ENCODE data around the gene GMIP. TPM values are rescaled to one million over a fixed set of nuclear protein-coding genes. Genes with fewer than 3 reads are reported as not detected.
"Not testable (repeated sequence)": the region's sequence is repeated elsewhere in the genome, so short reads cannot be mapped to it uniquely, and the experiment has no call there.

GMIP gene
- total RNA-seq (10 to 100 TPM; 13.4 to 15.2 TPM), polyA plus RNA-seq (ENCODE audit: insufficient read depth, low read depth, low replicate concordance) (8.8 TPM)
- long read RNA-seq, donor 1 = 0 reads
- long read RNA-seq, donor 2 = 0 reads

DNA sequence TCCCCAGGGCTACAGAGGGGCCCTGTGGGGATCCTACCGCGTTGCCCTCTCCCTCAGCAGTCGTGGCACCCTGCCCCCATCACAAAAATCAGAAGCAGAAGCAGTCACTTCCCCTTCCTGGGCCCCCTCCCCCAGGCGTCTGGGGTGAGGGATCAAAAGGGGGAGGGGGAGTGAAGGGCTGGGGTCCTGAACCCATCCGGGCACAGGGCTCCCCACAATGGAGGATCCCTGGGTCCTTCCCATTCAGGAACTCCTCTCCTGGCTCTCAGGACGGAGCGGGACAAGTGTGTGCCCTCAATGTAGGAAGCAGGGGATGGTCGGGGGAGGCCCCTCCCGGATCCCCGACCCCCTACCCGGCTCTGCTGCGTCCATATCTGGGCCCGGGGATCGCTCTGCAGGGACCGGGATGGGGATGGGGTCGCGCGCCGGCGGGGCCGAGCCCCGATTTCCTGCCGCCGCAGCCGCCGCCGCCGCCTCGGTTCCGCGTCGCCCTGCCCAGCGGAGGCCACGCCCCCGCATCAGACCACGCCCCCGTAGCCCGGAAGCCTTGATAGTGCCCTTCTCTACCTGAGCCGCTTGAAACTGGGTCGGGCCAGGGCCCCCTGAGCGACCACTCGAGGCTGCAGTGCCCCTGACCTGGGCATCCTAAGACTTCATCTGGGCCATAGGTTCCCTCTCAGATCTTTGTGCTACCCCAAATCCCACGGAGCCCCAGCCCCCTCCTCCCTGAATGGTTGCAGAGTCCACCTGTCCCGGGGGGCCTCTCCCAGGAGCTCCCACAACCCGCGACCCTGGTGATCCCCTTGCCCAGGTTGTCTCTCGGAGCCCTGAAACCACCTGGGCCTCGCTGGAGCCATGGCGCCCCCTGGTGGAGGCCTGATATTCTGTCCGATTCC lies at the start of gene GMIP:
TSS of gene GMIP (minus strand) at position 500 of the 896 bp plus-strand sequence. CDS start at position 372, 128 bp downstream.
- Histone ChIP-seq H3K9me3 (no peaks in the 10 kb centered on the region), H3K4me3 (peak within 1 kb of the TSS; percentile 58 to 80), H3K4me1 (peaks cover 4% of the 10 kb centered on the region), H3K27me3 (no peaks in the 10 kb centered on the region), H3K27ac (peak within 1 kb of the TSS; percentile 12 to 55), H3K36me3 (ENCODE audit: low read depth, missing control alignments) (no peaks in the 10 kb centered on the region)
- peak; percentile 77 for DNase-seq
- WGBS, 2 donors = 0% methylated on average over 13 to 50 of the region's 50 CpGs
- intact Hi-C loops (cut with DNase I; ENCODE audit: low total_unique reads) = no loop called here
- TF ChIP-seq CTCF (IDR thresholded peaks at IDR 0.05) (peak; percentile 91 to 95 (median 93)), POLR2A (IDR thresholded peaks at IDR 0.05) (no peak)

GRCh38 chr19:19691683-19692082 lies 48.2 kb upstream of the GMIP start:
- WGBS, 2 donors = 89 to 91% methylated on average over 10 of the region's 10 CpGs
- TF ChIP-seq CTCF (IDR thresholded peaks at IDR 0.05) (no peak), POLR2A (IDR thresholded peaks at IDR 0.05) (no peak)
- Histone ChIP-seq H3K4me3 (no peak overlapping the region), H3K27me3 (no peaks in the 10 kb centered on the region), H3K9me3 (no peaks in the 10 kb centered on the region), H3K27ac (no peak overlapping the region), H3K36me3 (ENCODE audit: low read depth, missing control alignments) (no peaks in the 10 kb centered on the region), H3K4me1 (no peaks in the 10 kb centered on the region)
- intact Hi-C loops (cut with DNase I; ENCODE audit: low total_unique reads) = no loop called here
- DNase-seq = no peak

GRCh38 chr19:19689023-19689422 lies 45.6 kb upstream of the GMIP start:
- H3K9me3 ChIP-seq; H3K4me1 ChIP-seq; H3K27me3 ChIP-seq; H3K4me3 ChIP-seq; H3K27ac ChIP-seq; intact Hi-C loops (cut with DNase I; ENCODE audit: low total_unique reads); DNase-seq; H3K36me3 ChIP-seq (ENCODE audit: low read depth, missing control alignments): not testable (repeated sequence)
- WGBS, 2 donors = 96 to 98% methylated on average over 10 of the region's 10 CpGs

DNA sequence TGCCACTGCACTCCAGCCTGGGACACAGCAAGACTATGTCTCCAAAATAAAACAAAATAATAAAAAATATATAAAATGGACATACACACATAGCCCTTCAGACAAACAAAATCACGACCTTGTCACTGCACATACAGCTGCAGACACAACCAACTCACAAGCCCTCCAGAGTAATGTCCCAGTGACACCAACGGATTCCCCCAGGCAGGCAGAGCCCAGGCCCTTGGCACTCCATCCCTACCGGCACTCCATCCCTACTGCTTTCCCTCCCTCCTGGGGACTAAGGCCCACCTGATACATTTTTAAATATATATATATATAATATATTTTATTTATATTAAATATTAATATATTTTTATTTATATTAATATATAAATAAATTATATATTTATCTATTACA lies 43.6 kb upstream of the GMIP start:
- TF ChIP-seq CTCF (IDR thresholded peaks at IDR 0.05) = no peak
- TF ChIP-seq POLR2A (IDR thresholded peaks at IDR 0.05) = no peak
- no peaks in the 10 kb centered on the region for H3K4me1 ChIP-seq
- WGBS, 2 donors = 94 to 100% methylated on average over 3 of the region's 3 CpGs
- H3K4me3 ChIP-seq = no peak overlapping the region
- no peak for DNase-seq
- no peaks in the 10 kb centered on the region for H3K9me3 ChIP-seq
- H3K27ac ChIP-seq = no peak overlapping the region
- intact Hi-C loops (cut with DNase I; ENCODE audit: low total_unique reads) = no loop called here
- no peaks in the 10 kb centered on the region for H3K27me3 ChIP-seq
- no peaks in the 10 kb centered on the region for H3K36me3 ChIP-seq (ENCODE audit: low read depth, missing control alignments)

DNA sequence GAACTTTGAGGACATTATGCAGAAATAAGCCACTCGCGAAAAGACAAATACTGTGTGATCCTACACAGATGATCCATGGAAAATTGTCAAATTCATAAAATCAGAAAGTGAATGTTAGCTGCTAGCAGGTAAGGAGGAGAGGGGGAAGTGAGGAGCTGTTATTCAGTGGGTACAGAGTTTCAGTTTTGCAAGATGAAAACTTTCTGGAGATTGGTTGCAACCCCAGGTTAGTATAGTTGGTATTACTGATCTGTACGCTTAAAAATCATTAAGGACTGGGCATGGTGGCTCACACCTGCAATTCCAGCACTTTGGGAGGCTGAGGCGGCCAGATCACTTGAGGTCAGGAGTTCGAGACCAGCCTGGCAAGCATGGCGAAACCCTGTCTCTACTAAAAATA lies 43.1 kb upstream of the GMIP start:
- intact Hi-C loops (cut with DNase I; ENCODE audit: low total_unique reads) = no loop called here
- Histone ChIP-seq H3K27me3 (no peaks in the 10 kb centered on the region), H3K4me3 (no peak overlapping the region), H3K9me3 (no peaks in the 10 kb centered on the region), H3K4me1 (no peaks in the 10 kb centered on the region), H3K27ac (no peak overlapping the region), H3K36me3 (ENCODE audit: low read depth, missing control alignments) (no peaks in the 10 kb centered on the region)
- no peak for TF ChIP-seq POLR2A (IDR thresholded peaks at IDR 0.05)
- no peak for TF ChIP-seq CTCF (IDR thresholded peaks at IDR 0.05)
- no peak for DNase-seq
- 88 to 97% methylated on average over 6 of the region's 6 CpGs for WGBS, 2 donors

DNA sequence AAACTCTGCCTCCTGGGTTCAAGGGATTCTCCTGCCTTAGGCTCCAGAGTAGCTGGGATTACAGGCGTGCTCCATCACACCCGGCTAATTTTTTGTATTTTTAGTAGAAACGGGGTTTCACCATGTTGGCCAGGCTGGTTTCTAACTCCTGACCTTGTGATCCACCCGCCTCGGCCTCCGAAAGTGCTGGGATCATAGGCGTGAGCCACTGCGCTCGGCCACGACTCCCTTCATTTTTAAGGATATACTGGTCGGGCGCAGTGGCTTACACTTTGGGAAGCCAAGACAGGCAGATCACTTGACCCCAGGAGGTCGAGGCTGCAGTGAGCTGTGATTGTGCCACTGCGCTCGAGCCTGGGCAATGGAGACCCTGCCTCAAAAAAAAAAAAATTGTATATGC lies 42.7 kb upstream of the GMIP start:
- 94% methylated on average over 15 of the region's 15 CpGs for WGBS, 2 donors
- intact Hi-C loops (cut with DNase I; ENCODE audit: low total_unique reads); H3K9me3 ChIP-seq; H3K27me3 ChIP-seq; H3K4me1 ChIP-seq; H3K36me3 ChIP-seq (ENCODE audit: low read depth, missing control alignments); H3K27ac ChIP-seq; DNase-seq; H3K4me3 ChIP-seq: not testable (repeated sequence)

Data from testis (tissue), 5 donors.